ENCODE data around the gene USP34. TPM values are rescaled to one million over a fixed set of nuclear protein-coding genes. Genes with fewer than 3 reads are reported as not detected.

Gene USP34
- total RNA-seq, 1 donor from 2014 or later = 104 TPM

- DNase-seq = no peak
- peaks cover 1% of the 10 kb centered on the region for H3K9me3 Mint-ChIP-seq (ENCODE audit: unreplicated experiment)
- H3K4me3 Mint-ChIP-seq (ENCODE audit: unreplicated experiment) = no peak overlapping the region
- no peak for TF ChIP-seq CTCF (IDR thresholded peaks at IDR 0.05; ENCODE audit: partially characterized antibody, unreplicated experiment)
- no peaks in the 10 kb centered on the region for H3K4me1 Mint-ChIP-seq (ENCODE audit: low read depth, unreplicated experiment)
- H3K36me3 Mint-ChIP-seq (ENCODE audit: unreplicated experiment) = no peaks in the 10 kb centered on the region
- H3K27ac Mint-ChIP-seq (ENCODE audit: unreplicated experiment) = no peak overlapping the region
- H3K27me3 Mint-ChIP-seq (ENCODE audit: unreplicated experiment) = no peaks in the 10 kb centered on the region
Observed at GRCh38 chr2:61257446-61257845, 213.4 kb downstream of the USP34 start.

GRCh38 chr2:61255580-61256437 lies 215.1 kb downstream of the USP34 start:
- TF ChIP-seq CTCF (IDR thresholded peaks at IDR 0.05; ENCODE audit: partially characterized antibody, unreplicated experiment) = no peak
- Mint-ChIP-seq H3K36me3 (ENCODE audit: unreplicated experiment) (no peaks in the 10 kb centered on the region), H3K4me1 (ENCODE audit: low read depth, unreplicated experiment) (no peaks in the 10 kb centered on the region), H3K4me3 (ENCODE audit: unreplicated experiment) (no peak overlapping the region), H3K27me3 (ENCODE audit: unreplicated experiment) (no peaks in the 10 kb centered on the region), H3K27ac (ENCODE audit: unreplicated experiment) (no peak overlapping the region), H3K9me3 (ENCODE audit: unreplicated experiment) (no peaks in the 10 kb centered on the region)
- no peak for DNase-seq

GRCh38 chr2:61254536-61254935 lies 216.4 kb downstream of the USP34 start:
- Mint-ChIP-seq H3K4me1 (ENCODE audit: low read depth, unreplicated experiment) (no peaks in the 10 kb centered on the region), H3K36me3 (ENCODE audit: unreplicated experiment) (no peaks in the 10 kb centered on the region), H3K27ac (ENCODE audit: unreplicated experiment) (no peak overlapping the region), H3K9me3 (ENCODE audit: unreplicated experiment) (no peaks in the 10 kb centered on the region), H3K4me3 (ENCODE audit: unreplicated experiment) (no peak overlapping the region), H3K27me3 (ENCODE audit: unreplicated experiment) (no peaks in the 10 kb centered on the region)
- DNase-seq = no peak
- TF ChIP-seq CTCF (IDR thresholded peaks at IDR 0.05; ENCODE audit: partially characterized antibody, unreplicated experiment) = no peak

GRCh38 chr2:61253136-61253535 lies 217.8 kb downstream of the USP34 start:
- Mint-ChIP-seq H3K36me3 (ENCODE audit: unreplicated experiment) (no peaks in the 10 kb centered on the region), H3K4me3 (ENCODE audit: unreplicated experiment) (no peak overlapping the region), H3K27me3 (ENCODE audit: unreplicated experiment) (no peaks in the 10 kb centered on the region), H3K4me1 (ENCODE audit: low read depth, unreplicated experiment) (no peaks in the 10 kb centered on the region), H3K27ac (ENCODE audit: unreplicated experiment) (no peak overlapping the region), H3K9me3 (ENCODE audit: unreplicated experiment) (no peaks in the 10 kb centered on the region)
- no peak for DNase-seq
- no peak for TF ChIP-seq CTCF (IDR thresholded peaks at IDR 0.05; ENCODE audit: partially characterized antibody, unreplicated experiment)

- Mint-ChIP-seq H3K9me3 (ENCODE audit: unreplicated experiment) (no peaks in the 10 kb centered on the region), H3K4me3 (ENCODE audit: unreplicated experiment) (no peak overlapping the region), H3K27me3 (ENCODE audit: unreplicated experiment) (no peaks in the 10 kb centered on the region), H3K27ac (ENCODE audit: unreplicated experiment) (no peak overlapping the region), H3K36me3 (ENCODE audit: unreplicated experiment) (no peaks in the 10 kb centered on the region), H3K4me1 (ENCODE audit: low read depth, unreplicated experiment) (no peaks in the 10 kb centered on the region)
- DNase-seq = no peak
- no peak for TF ChIP-seq CTCF (IDR thresholded peaks at IDR 0.05; ENCODE audit: partially characterized antibody, unreplicated experiment)
Observed at GRCh38 chr2:61252031-61252430, 218.9 kb downstream of the USP34 start.
